Spleen (tissue), 7 donors: ENCODE data around the gene RBM7.

Experiments
- POLR2A ChIP-seq, 3 donors: fragments of 450-650 bp; IDR thresholded peaks; one replicate each; pipeline ENCODE4 v1.5.1; 2017; ENCODE audit warnings: antibody characterized with exemption in 3 of 3, mild to moderate bottlenecking in 1 of 3
- TF ChIP-seq, protein P1 (sequence below), 11 experiments: fragments of 200-600 bp in 7 of 11; fragments of 450-650 bp in 4 of 11; sonication (generic) in 4 of 11; IDR thresholded peaks in 8 of 11; conservative IDR thresholded peaks in 3 of 11; 1 replicate in 7 of 11; 2 replicates in 4 of 11; pipeline versions ENCODE4 v1.4.0 to v1.8.0; 2016 to 2021; ENCODE audit warnings: antibody characterized with exemption in 11 of 11, inconsistent platforms in 4 of 11, mild to moderate bottlenecking in 1 of 11
- donor health status: DM: no; HTN: no; CAD: no; lungs with moderate emphysema.
- donor health status: DM: no; HTN: no; CAD: no.
- donor health status: DM: no; HTN: no; CAD: no.

DNA sequence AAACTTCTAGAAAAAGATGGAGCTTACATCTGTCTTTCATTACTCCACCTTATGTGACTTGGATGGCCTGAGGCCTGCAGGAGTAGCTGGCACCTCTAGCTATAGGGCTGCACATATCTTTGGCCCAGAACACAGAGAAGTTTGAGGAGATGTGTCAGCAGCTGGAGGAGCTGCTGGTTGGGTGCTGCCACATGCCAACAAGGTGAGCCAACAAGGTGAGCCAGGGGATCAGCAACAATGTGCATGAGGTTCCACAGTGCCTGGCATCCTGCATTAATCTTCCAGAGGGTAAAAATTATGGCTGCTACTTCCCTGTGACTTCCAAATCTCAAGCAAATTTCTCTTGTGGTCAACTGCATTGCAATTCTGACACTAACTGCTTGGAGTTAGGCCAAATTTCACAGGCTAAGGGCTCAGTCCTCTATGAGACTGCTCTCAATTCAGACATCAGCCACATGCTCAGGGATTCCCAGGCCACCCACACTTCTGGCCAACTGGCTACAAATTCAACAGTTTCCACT, 16.0 kb downstream of the RBM7 start:
- TF ChIP-seq, protein P1, sequence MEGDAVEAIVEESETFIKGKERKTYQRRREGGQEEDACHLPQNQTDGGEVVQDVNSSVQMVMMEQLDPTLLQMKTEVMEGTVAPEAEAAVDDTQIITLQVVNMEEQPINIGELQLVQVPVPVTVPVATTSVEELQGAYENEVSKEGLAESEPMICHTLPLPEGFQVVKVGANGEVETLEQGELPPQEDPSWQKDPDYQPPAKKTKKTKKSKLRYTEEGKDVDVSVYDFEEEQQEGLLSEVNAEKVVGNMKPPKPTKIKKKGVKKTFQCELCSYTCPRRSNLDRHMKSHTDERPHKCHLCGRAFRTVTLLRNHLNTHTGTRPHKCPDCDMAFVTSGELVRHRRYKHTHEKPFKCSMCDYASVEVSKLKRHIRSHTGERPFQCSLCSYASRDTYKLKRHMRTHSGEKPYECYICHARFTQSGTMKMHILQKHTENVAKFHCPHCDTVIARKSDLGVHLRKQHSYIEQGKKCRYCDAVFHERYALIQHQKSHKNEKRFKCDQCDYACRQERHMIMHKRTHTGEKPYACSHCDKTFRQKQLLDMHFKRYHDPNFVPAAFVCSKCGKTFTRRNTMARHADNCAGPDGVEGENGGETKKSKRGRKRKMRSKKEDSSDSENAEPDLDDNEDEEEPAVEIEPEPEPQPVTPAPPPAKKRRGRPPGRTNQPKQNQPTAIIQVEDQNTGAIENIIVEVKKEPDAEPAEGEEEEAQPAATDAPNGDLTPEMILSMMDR (IDR thresholded peaks at IDR 0.05 in 8 of 11, conservative IDR thresholded peaks at IDR 0.05 in 3 of 11) = no peak
- TF ChIP-seq POLR2A (IDR thresholded peaks at IDR 0.05) = no peak
